GM21723 (cell line): ENCODE measurements around the gene EHMT1.
"Not testable (repeated sequence)": the region's sequence is repeated elsewhere in the genome, so short reads cannot be mapped to it uniquely, and the experiment has no call there.

Experiments
- ATAC-seq: cut with Tn5 transposase; IDR thresholded peaks from one replicate; pipeline ENCODE4 v1.9.1; 2021; ENCODE audit warnings: mild to moderate bottlenecking, moderate library complexity; ENCODE audit not compliant: unreplicated experiment

Gene EHMT1

DNA sequence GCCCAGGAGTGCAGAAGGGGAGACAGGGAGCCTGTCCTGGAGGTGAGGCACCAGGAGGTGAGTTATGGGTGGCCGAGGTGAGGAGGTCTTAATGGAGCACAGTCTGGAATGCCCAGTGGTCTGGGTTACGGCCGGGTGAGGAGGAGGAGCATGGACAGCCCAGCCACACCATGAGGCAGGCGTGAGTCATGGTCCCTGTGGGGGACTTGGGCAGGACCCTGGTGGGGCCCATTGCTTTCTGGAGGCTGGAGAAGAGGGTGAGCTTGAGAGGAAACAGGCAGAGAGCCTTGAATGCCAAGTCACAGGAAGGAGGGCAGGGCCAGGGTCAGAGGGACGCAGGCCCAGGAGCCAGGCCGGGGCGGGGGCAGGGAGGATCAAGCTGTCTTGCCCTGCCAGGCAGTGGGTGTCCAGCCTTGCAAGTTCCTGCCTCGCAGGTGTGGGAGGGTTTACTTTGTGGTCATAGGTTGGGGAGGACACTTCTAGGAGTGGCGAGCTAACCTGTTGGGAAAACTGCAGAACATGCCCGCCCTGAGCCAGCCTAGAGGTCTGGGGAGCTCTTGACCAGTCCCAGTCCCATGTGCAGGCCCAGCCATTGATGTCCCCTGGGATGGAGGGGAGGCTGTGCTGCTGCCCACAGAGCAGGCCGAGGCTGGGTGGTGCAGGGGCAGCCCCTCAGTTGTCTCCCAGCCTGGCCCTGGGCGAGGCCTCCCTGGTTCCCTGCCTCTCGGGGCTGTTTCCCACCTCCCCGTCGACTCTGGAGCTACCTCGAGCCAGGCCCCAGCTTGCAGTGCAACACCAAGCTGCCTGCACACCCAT, 261.6 kb downstream of the EHMT1 start:
- no peak for ATAC-seq

DNA sequence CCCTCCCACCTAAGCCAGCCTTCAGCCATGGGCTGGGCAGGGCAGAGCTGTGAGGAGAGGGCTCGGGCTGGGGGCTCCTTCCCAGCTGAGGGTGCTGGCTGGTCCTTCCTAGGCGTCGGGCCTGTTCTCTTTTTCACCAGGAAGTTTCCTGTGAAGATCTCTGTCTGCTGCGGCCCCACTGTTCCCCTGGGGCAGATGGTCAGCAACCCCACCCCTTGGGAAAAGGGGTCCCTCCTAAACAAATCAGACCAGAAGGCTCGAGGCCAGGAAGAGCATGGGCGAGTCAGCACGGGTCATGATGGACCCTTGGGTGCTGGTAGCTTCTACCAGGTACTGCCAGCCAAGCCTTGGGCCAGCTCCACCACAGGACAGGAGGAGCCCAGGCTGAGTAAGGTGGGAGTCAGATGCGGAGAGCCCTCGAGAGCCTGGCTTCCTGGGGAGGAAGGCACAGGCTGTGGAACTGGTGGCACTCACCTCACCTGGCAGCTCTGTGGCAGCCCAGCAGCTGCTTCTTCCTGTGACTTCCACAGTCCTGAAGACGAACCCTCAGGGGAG, 262.2 kb downstream of the EHMT1 start:
- no peak for ATAC-seq

DNA sequence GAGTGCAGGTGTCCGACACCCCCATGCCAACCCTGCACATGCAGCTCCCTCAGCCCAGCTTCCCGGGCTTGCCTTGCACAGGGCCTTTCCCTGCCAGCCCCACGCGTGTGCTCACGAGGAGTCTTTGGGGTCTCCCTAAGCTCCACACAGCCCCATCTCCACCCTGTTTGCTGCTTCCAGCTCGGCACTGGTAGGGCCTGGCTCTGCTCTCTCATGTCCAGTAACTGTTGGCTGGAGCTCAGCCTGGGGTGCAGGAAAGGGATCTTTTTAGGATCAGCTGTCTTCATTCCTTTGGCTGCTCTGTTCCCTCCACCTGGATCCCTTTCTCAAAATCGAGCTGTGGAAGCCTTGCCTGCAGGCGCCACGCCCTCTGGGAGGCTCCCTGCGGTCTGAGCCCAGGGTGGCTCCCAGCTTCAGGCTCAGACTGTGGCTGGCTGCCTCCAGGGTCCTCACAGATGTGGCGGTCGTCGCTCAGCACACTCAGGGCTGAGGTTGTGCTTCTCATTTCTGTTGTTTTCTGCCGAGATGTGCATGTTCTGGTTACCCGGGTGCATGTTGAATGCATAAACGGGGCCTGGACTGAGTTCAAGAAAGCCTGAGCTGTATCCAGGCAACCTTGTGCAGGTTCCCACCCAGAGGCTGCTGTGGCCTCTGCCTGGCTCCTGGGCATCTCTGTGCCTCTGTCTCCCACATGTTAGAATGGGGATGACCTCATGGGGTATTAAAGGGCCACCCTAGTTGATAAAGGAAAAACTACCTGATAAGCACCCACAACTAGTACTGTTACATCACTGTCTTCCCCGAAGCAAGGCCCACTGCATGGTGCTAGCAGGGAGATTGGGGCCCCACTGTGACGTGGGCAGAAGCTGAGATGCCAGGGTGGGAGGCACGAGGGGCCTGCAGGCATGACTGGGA, 263.0 kb downstream of the EHMT1 start:
- ATAC-seq = no peak

DNA sequence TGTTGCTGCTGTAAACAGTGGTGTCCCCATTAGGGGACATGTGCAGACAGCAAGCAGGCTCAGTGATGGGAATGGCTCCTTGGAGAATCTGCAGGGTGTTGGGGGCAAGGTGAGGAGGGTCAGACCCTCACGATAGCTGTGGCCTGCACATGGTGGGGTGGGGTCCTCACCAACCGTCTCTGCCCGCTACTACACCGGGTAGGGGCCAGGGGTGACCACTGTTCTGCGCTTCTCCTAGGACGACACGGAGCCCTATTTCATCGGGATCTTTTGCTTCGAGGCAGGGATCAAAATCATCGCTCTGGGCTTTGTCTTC, 263.7 kb downstream of the EHMT1 start:
- no peak for ATAC-seq

DNA sequence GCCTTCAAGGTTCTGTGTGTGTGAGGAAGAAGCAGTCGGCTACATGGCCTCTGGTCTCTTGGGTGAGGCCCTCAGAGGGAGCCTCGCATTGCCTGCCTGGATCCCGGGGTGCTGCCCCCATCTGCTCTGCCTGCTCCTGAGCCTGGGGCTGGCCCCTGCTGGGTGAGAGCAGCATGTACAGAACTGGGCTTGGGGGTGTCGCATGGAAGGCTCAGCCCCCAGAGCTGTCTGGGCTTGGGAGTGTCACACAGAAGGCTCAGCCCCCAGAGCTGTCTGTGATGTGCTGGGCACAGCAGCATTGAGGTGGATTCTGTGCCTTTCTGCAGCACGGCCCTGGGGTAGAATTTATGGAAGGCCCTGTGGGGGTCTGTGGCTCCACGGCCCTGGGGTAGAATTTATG, 265.2 kb downstream of the EHMT1 start:
- ATAC-seq = not testable (repeated sequence)

DNA sequence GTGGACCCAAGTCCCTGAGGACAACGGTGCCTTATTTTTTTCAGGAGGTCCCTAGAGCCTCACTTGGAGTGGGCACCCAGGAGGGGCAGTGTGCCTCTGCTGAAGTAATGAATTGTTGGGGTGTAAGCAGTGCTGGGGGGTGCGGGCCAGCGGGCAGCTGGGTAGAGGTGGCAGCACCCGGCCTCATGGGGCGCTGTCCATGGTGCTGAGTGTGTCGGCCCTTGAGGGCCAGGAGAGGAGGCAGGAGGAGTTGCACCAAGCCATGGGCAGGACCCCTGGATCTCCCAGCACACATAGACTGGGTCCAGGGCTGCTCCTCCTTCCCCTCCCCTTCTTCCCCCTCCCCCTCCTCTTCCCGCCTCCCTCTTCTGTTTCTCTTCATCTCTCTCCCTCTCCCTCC, 265.7 kb downstream of the EHMT1 start:
- ATAC-seq = not testable (repeated sequence)

DNA sequence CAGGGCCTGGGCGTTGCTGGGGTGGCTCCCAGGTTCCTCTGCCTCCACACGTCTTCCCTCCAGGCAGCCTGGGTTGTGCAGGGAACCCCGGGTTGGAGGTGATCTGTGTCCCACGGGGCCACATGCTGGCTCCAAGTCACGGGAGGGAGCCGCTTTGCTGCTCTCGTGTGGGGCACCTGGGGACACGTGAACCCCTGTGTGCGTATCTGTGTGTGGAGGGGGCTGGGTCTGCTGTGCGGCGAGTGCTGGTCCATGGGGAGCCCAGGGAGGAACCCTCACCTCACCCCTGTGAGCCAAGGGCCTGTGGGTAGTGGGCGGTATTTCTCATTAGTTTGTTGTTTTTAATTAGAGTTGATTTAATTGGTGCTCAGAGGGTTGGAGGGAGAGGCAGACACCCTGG, 266.3 kb downstream of the EHMT1 start:
- not testable (repeated sequence) for ATAC-seq
